Endometrium (tissue), 2 donors: ENCODE data around the gene HOXA10.

Experiments used
- FAIRE-seq: peaks from 2 replicates; lab custom pipeline; 2012; peaks lifted over from hg19 to GRCh38; lab: Jason Lieb, UNC
- donor health status: control.
- donor health status: control.

HOXA10 gene

GRCh38 chr7:27173956-27174873 lies at the start of gene HOXA10:
TSS of gene HOXA10 (minus strand) at chr7:27174320. CDS start at chr7:27174306, 14 bp downstream.
- peak; percentile 85 for FAIRE-seq

- no peak for FAIRE-seq
These were observed 47.2 kb upstream of the HOXA10 start for GRCh38 chr7:27221201-27221797.

- FAIRE-seq: no peak
These were observed 46.4 kb upstream of the HOXA10 start for GRCh38 chr7:27220440-27220955.

- FAIRE-seq: no peak
These were observed 45.7 kb upstream of the HOXA10 start for GRCh38 chr7:27219821-27220220.

GRCh38 chr7:27217951-27218350 lies 43.8 kb upstream of the HOXA10 start:
- no peak for FAIRE-seq

- no peak for FAIRE-seq
These were observed 41.2 kb upstream of the HOXA10 start for GRCh38 chr7:27215356-27215755.

- no peak for FAIRE-seq
These were observed 40.3 kb upstream of the HOXA10 start for GRCh38 chr7:27214239-27214950.

- no peak for FAIRE-seq
These were observed 39.5 kb upstream of the HOXA10 start for GRCh38 chr7:27213433-27214238.

- FAIRE-seq: no peak
These were observed 38.6 kb upstream of the HOXA10 start for GRCh38 chr7:27212497-27213432.

GRCh38 chr7:27211764-27212204 lies 37.7 kb upstream of the HOXA10 start:
- no peak for FAIRE-seq

- FAIRE-seq: no peak
These were observed 36.9 kb upstream of the HOXA10 start for GRCh38 chr7:27211084-27211446.

- no peak for FAIRE-seq
These were observed 36.4 kb upstream of the HOXA10 start for GRCh38 chr7:27210441-27211083.

- no peak for FAIRE-seq
These were observed 35.9 kb upstream of the HOXA10 start for GRCh38 chr7:27209933-27210440.

GRCh38 chr7:27208998-27209397 lies 34.9 kb upstream of the HOXA10 start:
- no peak for FAIRE-seq

GRCh38 chr7:27207348-27207985 lies 33.3 kb upstream of the HOXA10 start:
- FAIRE-seq: no peak

GRCh38 chr7:27205325-27206280 lies 31.5 kb upstream of the HOXA10 start:
- FAIRE-seq: no peak

- FAIRE-seq: no peak
These were observed 30.8 kb upstream of the HOXA10 start for GRCh38 chr7:27204851-27205322.
